GM21786 (cell line): ENCODE measurements around the gene SLC22A17.

Experiments used
- ATAC-seq: cut with Tn5 transposase; IDR thresholded peaks from one replicate; pipeline ENCODE4 v1.9.1; 2021; ENCODE audit not compliant: unreplicated experiment

SLC22A17 gene

DNA sequence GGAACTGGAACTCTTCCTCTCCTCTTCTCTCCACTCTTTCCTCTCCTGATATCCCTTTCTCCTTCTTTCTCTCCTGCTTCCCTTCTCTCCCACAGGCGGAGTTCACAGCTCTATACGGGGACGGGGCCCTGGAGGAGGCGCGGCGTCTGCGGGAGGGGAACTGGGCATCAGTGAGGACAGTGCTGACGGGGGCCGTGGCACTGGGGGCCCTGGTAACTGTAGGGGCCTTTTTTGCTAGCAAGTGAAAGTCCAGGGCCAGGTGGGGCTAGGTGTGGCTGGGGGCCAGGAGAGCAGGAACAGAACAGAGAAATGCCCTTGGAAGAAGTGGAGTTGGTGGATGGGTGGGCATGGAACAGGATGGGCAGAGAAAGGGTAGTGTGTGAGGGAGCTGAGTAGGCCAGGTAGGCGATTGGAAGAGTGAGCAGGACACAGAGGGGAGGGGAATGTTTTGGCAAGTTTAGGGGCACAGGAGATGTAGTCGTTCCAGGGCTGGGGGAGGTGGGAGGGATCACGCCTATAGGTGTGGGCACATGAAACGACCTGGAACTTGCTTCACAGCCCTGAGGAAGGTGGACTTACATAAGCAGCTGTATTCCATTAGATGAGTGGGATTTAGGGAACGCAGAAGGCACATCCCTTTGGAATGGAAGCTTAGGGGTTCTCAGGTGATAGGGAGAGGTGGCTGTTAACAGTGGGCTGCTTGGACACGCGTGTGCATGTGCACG, 43.8 kb downstream of the SLC22A17 start:
- ATAC-seq = no peak

DNA sequence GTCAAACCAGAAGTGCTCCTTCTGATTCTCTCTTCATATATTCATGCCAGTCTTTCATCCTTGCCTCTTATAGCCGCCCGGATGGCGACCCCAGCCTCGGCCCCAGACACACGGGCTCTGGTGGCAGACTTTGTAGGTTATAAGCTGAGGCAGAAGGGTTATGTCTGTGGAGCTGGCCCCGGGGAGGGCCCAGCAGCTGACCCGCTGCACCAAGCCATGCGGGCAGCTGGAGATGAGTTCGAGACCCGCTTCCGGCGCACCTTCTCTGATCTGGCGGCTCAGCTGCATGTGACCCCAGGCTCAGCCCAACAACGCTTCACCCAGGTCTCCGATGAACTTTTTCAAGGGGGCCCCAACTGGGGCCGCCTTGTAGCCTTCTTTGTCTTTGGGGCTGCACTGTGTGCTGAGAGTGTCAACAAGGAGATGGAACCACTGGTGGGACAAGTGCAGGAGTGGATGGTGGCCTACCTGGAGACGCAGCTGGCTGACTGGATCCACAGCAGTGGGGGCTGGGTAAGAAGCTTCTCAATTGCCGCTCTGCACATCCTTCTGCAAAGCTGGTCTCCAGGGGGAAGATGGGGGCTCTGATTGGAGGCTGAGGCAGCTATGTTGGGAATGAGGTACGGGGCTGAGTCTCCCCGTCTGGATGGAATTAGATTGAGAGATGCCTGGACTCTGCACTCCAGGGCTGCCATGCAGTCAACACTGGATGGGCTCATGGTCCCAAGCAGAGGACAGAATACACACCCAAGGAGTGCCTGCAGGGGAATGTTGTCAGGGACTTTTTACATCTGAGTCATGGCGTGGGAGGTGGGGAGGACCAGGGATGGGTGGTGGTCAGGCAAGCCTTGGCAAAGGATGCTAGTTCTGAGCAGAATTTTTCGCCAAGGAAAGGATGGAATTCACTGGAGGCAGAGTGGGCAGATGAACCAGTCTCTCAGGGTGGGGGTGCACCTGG, 44.7 kb downstream of the SLC22A17 start:
- ATAC-seq = no peak

DNA sequence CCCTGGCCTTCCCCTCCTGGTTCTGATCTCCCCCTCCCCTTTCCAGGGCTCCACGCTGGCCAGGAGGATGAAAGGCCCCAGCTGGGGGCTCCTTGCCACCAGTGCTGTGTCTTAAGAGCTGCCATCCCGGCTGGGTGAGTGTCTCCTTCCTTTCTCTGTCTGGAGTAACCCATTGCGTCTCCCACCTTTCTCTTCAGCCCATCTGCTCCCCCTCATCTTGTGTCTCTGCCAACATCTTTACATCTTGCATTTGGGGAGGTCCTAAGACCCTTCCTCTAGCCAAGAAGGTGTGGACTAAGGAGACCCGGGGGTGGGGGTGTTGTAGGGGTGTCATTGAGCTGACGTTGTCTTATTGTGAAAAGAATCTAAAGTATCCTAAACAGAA, 45.5 kb downstream of the SLC22A17 start:
- no peak for ATAC-seq

DNA sequence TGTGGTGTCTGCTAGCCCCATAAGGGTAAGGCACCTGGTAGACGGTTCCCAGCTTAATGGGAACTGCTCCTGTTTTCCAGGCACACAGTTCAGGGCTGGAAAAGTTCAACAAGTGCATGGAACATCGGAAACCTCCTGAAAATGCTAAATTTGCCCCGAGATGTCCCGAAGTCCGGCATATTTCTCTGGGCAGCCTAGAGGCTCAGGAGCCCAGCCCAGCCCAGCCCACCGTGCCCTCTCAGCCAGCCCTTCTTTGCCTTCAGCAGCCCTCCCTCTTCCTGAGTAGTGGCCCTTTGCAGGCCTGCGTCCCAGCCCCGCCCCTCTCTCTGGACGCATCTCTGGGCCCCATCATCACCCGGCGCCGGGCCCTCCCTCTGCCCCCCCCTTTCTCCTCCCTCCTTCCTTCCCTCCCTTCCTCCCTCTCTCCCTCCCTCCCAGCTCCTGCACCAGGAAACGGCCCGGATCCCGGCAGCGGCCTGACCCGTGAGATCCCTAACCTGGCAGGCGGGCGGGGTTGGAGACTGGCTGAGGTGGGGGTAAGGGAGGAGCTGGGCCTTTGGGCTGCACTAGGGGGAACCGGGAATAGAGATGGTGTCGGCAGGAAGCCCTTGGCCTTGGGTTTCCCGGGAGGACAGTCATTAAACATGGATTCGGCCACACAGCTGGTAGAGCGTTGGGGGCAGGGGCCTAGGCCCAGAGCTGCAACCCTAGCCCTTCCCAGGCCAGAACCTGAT, 46.1 kb downstream of the SLC22A17 start, which contains the start of gene BCL2L2:
BCL2L2 (plus strand) TSS at position 422 of the 734 bp plus-strand sequence. CDS start 935 bp downstream, outside the sequence.
- ATAC-seq = peak; percentile 22

DNA sequence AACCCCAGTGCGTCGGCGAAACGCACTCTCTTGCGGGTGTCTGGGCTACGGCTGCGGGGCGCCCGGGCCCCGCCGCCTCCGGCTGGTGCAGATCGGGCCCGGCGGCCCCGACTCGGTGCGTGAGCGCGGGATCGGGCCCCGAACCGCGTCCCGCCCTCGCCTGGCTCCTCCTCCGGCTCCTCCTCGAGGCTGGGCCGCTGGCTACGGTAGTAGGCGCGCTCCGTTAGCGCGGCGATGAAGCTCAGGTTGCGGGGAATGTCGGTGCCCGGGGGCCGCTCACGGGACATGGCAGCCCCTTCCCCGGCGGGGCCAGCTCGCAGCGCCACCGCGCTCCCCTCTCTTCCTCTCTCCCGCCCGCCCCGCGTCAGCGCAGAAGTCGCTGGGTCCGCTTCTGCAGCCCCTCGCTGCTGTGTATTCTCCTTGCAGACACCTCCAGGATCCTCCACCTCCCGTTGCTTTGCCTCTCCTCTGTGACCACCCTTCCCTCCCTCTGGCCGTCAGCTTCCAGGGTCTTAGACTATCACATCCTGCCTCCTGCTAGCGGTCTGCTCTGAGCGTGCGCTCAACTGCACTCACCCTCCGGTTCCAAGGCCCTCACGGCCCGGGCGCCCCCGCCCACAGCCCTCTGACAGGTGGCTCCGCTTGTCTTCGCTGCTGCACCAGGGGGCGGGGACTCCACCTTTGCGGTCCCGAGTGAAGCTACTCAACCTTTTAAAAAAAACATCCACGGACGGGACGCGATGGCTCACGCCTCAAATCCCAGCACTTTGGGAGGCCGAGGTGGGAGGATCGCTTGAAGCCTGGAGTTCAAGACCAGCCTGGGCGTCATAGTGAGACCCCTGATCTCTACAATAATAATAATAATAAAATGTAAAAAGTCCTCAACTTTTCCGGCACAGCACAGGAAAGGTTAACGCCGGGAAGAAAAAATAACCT, 50.1 kb downstream of the SLC22A17 start, which contains the start of gene PPP1R3E:
PPP1R3E (minus strand) TSS at position 570 of the 936 bp plus-strand sequence; CDS start at position 287, 283 bp downstream.
- ATAC-seq = peak; percentile 28

DNA sequence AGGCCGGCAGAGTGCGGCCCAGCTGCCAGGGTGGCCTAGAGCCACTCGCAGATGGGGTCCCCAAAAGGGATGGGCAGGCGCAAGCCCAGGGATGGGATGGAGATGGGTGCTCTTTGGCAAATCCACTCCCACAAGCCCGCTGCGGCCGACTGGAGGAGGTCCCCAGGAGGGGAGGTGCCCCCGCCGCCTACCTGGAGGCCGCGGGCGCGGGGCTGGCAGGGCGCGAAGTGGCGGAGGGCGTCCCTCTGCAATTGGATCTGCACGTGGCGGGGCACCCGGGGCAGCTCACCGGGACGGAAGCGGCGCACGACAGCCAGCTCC, 50.8 kb downstream of the SLC22A17 start:
- ATAC-seq = peak; percentile 11

DNA sequence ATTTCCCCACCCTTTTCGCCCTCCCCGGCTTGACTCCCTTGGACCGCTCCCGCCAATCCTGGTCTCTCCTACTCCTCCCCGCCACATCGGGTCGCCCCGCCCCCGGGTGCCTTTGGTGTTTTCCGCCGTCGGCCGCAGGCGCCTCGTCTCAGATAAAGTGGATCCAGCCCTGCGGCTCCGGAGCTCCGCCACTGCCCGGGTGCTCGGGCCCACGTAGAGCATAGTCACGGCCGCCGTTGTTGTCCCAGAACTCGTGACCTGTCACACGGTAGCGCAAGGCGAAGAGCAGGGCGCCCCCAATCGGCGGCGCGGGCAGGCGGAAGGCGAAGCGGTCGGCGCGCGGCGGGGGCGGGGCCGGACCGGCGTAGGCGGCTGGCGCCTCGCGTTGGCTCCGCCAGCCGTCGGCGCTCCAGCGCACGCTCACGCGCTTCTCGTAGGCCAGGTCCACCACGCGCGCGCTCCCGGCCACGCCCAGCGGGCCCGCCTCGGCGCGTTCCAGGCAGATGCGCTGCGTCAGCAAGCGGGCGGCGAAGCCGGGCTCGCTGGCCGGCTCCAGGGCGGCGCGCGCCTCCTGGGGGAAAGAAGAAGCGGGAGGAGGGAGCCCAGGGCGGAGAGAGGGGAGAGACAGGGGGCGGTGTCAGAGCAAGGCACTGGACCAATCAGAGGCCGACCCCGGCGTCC, 51.3 kb downstream of the SLC22A17 start:
- peak; percentile 71 for ATAC-seq

DNA sequence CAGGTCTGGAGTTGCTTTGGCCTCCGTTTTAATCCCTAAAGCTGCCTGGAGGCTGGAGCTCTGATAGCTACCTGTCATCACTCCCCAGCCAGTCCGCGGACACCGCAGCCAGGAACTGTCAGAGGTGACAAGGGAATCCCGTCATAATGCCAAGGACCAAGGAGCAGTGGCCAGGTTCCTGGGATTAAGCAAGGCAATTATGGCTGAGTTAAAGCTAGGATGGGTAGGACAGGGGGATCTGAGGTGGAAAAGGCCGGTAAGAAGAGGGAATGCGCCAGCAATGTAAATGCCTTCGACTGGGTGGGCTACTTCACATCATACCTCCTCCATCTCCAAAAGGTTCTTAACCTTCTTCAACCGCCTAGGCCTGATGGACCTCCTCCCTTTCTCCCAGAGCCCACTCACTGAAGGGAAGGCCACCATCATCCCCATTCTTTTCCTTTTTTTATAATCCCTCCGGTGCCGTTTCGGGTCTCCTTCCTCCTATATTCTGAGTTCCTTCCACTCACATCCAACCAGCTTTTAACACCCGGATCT, 51.9 kb downstream of the SLC22A17 start:
- ATAC-seq = no peak

DNA sequence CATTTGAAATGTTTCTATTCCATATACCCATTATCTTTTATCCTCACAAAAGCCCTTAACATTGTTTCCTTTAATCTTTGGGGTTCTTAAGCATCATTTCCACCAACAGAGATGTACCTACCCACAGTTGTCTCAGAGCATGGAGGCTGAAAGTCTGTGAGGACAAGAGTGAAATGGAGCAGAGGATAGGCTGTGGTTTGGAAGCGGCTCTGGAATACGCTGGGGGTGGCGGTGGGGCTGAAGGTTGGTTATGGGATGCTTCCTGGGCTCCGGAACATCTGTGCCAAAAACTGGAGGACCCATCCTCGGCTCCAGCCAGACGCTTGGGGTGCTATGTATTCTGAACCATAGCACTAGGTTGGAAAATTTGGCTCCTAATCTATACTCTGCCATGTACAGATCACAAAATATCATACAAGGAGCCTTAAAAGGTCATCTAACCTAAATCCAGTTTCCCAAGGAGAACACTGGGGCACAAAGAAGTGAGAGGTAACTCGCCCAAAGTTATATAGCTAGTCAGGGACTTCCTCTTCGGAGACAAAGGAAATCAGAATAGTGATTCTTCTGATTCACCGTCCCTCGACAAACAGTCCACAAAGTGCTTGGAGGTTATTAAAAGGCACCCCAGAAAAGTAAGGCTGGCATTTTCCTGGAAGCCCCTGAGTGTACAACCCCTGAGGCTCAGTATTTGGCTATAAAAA, 52.6 kb downstream of the SLC22A17 start:
- no peak for ATAC-seq

DNA sequence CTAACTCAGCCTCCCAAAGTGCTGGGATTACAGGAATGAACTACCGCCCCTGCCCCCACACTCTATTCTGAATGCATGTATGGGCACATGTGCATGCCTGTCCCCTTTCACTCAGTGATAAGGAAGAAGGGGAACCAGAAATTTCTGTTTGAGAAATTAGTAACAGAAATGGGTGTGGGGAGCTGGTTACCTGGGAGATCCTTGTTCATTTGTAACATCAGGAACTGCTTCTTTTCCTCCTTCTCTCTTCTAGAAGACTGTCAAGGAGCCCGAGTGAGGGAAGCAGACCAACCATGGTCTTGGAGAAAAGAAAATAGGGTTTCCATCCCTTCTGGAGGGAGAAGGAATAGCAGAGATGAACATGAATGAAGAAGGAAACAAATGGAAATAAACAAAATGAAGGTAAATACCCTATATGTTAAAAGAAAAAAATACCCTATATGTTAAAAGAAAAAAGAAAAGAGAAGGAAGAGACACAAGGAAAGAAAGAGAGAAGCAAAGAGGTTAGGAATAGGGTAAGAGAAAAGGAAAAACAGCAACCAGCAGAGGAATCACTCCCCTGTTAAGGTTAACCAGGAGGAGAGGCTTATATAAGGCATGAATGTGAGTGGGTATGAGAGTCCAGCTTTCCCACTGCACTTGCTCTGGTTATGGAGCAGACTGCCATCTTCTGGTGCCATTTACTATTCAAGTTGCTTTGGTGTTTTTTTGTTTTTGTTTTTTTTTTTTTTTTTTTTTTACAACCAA, 53.3 kb downstream of the SLC22A17 start:
- ATAC-seq = no peak

DNA sequence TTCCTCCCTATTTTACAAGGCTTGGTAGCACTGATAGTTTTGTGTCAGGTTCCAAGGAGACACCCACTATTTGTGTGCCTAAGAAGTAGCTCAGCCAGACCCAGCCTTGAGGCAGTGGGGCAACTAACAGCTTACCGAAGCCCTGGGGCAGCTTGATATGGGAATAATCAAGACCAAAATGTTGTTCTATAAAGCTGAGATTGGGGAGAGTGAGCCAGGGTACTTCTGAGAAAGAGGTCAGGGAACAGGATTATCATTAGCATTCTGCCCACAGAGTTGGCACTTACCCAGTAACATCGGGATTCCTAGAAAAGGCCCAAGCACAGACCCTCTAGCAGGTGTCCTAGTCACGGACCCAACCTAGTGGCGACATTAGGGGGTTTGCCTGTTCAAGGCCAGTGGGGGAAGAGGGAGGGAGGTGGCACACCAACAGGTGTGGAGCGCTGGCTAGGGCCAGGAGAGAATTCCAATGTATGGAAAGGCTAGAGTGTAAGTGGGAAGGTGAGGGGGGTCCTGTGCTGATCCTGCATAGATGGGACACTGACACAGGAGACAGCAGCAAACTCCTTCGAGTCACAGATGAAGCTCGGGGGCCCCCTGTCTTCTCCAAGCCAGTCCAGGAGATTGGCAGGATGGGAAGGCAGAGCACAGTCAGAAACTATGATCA, 54.9 kb downstream of the SLC22A17 start:
- no peak for ATAC-seq

DNA sequence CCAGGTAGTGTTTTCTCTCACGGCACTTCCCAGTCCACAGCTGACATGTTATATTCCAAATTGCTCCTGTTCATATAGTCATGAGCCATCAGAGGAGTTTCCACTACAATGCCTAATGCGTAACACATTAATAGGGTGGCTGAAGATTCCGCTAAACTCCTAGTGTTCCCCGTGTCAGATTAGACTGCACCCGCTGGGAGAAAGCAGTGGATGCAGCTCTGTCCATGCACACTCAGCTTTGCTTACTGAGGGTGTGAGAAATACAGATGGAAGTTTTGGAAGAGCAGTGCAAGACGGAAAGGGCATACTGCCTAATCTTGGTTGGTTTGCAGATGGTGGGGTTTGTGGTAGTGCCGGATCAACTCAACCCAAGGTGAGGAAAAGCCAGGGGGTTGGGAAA, 55.6 kb downstream of the SLC22A17 start:
- no peak for ATAC-seq
